CD1c-positive myeloid dendritic cell (primary cell): ENCODE results near the gene FOXP1.

ENCODE experiments used
- DNase-seq: peaks from one replicate; pipeline ENCODE4 v3.0.0-alpha.2; 2016; ENCODE audit errors: extremely low spot score

Gene FOXP1

GRCh38 chr3:71241246-71241901, 342.2 kb downstream of the FOXP1 start:
- no peak for DNase-seq

DNA sequence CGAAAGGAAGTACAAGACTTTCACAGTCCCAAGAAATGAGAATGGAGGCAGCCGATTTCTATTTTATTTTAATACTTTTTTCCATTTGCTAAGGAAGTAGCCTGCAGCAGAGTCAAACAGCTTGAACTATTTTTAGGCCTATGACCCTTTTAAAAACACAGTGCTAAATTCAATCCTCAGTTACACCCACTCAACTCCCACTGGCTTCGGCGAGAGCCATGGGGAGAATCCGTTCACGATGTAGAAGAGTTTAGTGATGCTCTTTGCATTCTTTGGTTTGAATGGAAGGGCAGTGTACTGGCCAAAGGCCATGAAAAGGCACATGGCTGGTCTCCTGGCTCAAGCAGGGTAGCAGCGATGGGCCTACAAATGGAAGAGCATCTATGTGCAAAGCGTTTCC, 343.5 kb downstream of the FOXP1 start:
- DNase-seq = no peak

DNA sequence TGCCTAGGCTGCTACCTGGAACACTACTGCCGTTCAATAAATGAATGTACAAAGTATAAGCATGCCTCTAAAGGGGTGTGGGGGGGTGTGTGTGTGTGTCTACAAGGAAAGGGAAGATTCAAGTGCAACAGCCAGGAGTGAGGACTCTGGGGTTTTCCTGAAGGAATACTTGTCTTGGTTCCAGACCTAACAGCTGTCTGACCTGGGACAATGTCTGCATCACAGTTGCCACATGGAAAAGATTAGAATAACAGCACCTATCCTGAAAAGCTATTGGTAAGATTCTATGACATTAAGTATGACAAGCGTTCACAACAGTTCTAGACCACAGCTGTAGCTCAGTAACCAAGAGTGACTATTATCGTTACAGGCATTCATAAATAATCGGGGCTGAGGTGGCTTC, 345.2 kb downstream of the FOXP1 start:
- no peak for DNase-seq

DNA sequence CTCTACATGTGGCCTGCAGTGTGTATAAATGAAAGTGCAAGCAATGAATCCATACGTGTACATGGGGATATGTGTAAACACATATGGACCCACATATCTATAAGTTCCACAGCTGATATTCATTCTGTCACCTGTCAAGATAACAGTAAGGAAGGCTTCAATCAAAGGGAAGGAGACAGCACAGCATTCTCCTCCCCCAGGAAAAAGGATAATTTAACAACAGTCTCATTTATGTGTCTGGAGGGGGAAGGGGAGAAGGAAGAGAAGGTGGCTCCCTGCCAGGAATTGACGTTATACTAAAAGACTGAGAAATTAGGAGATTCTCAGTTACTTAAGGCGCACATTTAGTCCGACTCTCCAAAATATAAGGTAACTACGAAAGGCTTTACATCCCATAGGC, 345.9 kb downstream of the FOXP1 start:
- DNase-seq = no peak

- DNase-seq = no peak
Observed at GRCh38 chr3:71235846-71236245, 347.7 kb downstream of the FOXP1 start.

- no peak for DNase-seq
Observed at GRCh38 chr3:71232895-71233294, 350.6 kb downstream of the FOXP1 start.

GRCh38 chr3:71232175-71232679, 351.3 kb downstream of the FOXP1 start:
- no peak for DNase-seq

GRCh38 chr3:71231680-71232079, 351.8 kb downstream of the FOXP1 start:
- no peak for DNase-seq

DNA sequence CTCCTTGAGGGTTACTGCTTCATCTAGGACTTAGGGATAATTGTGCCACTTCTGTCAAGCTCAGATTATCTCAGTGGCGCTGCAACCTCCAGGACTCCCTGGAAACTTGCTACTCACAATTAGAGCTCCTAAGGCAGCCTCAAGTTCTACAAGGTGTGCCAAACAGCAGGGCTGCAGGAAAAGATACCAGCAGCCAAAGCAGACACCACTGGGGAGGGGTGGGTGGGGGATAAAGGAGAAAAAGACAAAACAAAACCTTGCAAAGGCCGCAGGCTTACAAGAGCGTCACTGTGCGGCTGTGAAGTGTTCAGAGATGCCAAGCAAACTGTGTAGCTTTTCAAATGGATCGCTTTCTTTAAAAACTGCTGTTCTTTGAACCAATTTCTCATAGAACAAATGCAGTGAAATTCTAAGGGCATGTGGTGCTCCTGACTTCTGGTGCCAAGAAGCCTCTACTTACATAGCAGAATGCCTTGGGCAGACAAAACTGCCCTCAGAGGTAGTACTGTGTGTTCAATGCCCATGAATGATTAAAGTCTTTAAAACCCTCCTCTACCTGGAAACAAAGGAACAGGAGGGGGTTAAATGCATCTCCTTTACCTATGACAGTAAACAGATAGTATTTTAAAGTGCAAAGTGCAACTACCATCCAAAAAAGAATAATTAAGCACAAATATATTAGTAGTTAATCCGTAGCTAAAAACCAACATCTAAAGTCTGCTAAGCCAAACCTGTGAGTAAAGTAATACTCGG, 353.4 kb downstream of the FOXP1 start:
- no peak for DNase-seq

DNA sequence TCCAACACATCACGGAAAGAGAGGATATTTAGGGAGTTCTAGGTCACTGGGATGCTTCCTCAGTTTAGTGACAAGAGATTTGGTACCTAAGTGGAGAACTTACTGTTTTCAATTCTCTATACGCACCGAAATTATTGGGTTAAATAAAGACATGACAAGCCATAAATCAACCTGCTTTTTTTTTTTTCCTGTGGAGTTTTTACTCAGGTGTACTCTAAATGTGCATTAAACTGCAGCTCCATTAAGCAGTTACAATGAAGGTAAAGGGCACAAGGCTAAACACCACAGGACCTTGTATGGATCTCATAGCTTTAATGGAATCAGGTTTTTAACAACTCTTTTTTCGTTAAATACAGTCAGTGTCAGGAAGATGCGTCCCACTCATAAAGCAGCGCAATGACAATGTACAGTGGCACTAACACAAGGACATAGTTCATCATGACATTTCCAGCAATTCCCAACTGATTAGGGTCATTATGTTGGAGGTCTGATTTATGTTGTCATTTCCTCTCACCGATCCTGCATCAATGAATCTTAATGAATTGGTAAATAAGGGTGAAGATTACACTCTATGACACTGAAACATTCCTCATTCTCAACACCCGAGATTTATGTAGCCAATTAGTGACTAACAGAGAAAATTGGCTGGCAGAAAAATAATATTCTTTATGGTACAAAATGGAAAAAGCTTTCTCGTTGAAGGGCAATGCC, 355.2 kb downstream of the FOXP1 start:
- DNase-seq = no peak

DNA sequence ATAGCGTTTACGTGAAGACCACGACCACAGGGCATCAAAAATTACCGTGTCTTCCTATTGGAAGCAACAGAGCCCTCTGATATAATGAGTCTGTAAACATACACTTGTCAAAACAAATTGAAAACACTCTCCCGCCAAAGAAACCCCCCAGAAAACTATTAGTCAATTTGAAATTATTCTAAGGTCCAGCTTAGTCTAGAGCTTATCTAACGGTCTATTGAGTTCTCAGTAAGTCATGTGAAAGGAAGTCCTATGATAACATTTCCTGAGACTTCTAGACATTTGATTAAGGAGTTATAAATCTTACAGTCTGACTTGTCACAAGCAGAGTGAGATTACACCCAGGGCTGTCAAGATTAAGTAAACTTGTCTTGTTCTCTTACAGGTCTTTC, 356.3 kb downstream of the FOXP1 start:
- DNase-seq = peak; percentile 4

- peak; percentile 31 for DNase-seq
Observed at GRCh38 chr3:71226565-71227269, 356.8 kb downstream of the FOXP1 start.

DNA sequence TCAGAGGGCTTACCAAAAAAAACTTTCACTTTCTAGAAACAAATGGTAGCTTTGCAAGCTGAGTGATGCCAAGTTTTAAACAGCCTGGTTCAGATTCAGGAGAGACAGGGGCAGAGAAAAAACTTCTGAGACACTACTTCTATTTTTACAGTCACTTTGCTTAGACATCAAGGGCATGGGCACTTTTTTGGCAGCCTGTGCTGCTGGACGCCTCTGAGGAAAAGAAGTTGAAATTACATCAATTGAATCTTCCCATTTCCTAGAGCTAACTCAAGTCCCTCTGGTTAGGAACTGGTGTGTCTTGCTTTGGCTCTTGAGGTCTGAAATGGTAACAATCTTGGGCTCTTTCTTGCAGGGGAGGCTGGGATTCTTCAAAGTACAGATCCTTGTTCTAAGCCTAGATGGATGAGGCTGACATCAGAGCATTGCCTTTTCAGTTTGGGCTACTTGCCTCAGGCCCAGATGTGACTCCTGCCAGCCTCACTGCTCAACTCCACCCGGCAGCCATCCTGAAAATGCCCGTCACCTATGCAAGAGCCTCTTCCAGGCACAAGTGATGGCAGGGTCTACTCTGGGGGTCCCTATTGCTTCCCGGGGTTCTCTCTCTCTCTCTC, 357.5 kb downstream of the FOXP1 start:
- DNase-seq = no peak

DNA sequence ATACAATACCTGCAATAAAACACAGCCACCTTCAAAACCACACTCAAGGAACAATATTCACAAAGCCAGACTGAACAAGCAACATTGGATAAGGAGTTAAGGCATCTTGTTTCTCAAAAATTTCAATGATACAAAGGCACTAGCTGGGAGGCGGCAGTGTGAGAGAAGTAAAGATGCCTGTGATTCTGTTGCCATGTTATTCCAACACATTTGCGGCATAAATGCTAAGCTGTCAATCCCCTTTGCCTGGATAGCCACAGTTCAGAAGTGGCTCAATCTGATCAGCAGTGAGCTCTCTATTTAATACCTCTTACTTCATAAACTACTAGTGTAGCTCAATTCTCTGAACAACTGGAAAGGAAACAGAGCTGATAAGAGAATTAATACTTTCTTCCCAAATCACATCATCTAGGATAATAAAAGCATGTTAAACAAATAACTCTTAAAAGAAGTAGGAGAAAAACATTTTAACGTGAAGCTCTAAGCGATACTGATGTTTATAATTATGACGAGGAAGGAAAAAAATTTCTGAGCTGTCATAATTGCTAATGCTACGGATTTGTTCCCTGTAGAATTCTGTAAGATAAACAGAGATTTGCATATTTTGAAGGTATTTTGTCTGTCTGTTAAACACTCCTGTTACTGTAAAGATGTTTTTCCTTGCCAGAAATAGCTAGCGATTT, 358.4 kb downstream of the FOXP1 start:
- DNase-seq = no peak

DNA sequence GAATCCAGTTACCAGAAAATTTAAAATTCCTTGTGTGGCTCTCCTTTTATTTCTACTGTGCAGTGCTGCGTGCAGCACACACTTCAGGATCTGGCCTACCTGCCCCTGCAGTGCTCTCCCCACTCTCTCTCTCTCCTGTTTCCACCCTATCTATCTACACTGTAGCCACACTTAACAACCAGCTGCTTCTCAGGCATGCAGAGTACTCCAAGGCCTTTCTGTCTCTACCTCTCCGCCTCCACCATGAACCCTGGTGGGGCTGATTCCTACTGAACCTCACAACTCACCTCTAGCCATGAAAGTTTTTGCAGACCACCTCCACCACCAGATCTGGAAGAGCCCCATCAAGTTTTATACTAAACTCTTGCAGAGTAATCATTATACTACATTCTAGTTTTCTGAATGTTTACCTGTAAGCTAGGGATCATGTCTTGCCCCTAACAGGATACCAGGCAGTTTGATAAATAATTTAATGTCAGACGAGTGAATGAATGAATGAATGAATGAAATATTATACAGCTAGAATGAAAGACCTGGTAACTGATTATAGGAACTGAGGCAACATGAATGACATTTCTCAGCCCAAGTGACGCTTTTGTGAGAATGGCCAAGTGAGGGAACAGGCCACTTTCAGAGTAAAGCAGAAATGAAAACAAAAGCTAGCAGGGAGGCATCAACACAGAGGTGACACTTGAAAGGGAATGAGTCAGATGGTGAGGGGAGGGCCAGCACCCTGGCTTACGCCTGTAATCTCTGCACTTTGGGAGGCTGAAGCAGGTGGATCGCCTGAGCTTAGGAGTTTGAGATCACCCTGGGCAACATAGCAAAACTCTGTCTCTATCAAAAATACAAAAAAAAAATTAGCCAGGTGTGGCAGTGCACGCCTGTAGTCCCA, 363.5 kb downstream of the FOXP1 start:
- DNase-seq = no peak

- DNase-seq = no peak
Observed at GRCh38 chr3:71218508-71218907, 365.0 kb downstream of the FOXP1 start.

GRCh38 chr3:71217640-71218222, 365.8 kb downstream of the FOXP1 start:
- DNase-seq = no peak

DNA sequence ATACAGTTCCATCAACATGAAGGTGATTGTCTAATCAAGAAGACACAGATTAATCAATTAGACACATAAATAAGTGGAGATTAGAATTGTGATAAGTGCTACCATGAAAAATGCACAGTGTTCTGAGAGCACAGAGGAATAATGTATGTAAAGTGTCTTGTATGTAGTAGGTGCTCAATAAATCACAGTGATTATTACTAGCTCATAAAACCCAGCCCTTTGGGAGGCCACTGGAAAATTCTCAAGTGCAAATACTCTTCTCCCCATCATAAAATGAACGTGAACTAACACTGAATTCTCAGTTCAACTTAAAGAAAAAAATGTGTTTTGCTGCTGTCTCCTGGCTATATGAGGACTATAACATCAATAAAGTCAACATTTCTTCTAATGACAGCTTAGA, 368.2 kb downstream of the FOXP1 start:
- no peak for DNase-seq

DNA sequence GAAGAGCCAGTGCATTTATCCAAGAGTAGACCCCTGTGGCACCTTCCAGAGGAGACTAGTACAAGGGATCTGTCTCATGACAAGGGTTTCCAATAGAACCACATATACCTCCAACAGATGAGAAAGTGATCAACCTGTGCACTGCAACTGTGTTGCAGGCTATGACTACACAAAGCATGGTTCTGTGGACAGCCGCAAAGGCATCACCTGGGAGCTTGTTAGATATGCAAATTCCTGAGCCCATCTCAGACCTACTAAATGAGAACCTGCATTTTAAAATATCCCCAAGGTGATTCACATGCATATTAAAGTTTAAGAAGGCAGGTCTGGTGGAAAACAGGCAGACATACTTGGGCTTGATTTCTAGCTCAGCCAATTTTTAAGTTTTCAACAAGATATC, 368.7 kb downstream of the FOXP1 start:
- DNase-seq = no peak

DNA sequence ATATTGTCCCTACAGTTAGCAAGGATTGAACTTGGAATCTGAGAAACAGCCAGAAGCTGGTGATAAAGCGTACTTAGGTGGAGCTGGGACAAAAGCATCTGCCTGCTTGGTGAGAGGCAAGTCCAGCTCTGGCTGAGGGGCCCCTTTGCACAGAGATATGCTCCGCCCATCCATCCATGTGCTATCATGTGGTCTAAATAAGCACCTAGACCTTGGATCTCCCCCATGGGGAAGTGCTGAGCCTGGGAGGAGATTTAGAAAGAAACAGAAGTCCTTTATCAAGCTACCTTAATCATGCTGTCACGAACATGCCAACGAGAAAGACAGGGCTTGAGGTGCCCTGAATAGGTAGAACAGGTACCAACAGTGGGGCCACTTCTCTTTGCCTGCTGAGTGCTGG, 369.5 kb downstream of the FOXP1 start:
- DNase-seq = no peak
